ENCODE results near the gene LRRC8E. TPM values are rescaled to one million over a fixed set of nuclear protein-coding genes. Genes with fewer than 3 reads are reported as not detected.

Gene LRRC8E
- total RNA-seq, 2 donors from 2014 or later: 2.6 to 3.4 TPM

DNA sequence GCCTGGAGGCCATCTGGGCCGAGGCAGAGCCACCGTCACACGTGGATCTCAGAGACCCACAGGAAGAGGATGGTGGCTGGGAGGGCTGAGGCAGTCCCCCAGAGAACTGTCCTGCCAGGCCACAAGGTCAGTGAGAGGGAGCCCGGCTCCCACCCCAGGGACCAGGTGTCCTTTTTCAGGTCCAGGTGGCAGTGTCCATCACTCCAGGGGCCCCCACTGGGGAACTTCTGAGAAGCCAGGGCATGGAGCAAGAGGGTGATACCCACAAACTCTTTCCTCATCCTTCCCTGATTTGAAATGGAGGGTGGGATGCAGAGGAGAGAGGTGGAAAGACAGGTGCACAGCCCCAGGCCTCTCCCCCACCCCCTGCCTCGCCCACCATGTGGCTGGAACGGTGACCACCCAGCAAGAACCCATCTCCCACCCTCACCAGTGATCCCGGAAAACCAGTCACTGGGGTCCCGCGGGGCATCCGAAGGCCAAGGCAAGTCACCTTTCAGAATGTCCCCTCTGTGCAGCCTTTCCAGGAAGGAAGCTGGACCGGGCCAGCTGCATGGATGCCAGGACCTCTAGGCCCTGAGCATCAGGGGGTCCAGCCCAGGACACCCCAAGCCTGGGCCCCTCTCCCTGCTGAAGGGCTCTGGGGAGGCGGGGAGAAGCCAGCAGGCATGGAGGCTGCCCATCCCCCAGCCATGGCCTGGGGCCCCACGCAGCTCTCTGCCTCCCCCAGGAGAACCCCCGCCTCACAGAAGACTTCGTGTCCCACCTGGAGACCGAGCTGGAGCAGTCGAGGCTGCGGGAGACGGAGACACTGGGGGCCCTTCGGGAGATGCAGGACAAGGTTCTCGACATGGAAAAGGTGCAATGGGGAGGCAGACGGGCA, 28.2 kb upstream of the LRRC8E start:
- ATAC-seq (no peak), DNase-seq (no peak)
- H3K36me3 ChIP-seq (replicated peaks in 1 of 2; ENCODE audit: insufficient read depth in 1 of 2, low read depth in 2 of 2): no peaks in the 10 kb centered on the region
- no peaks in the 10 kb centered on the region for H3K9me3 ChIP-seq
- H3K27me3 ChIP-seq: no peaks in the 10 kb centered on the region
- H3K4me3 ChIP-seq: no peak overlapping the region
- peaks cover 10% of the 10 kb centered on the region for H3K4me1 ChIP-seq
- H3K27ac ChIP-seq: no peak overlapping the region
- intact Hi-C loops (cut with DNase I): loop anchor here (10.0 kb wide), 1 partner anchor 45 kb away; the partner anchor contains the start of gene MAP2K7
- 88 to 93% methylated on average over 10 to 20 of the region's 22 CpGs for WGBS, 2 donors
- TF ChIP-seq CTCF (IDR thresholded peaks at IDR 0.05): no peak
- no peak for TF ChIP-seq POLR2A (IDR thresholded peaks at IDR 0.05)

DNA sequence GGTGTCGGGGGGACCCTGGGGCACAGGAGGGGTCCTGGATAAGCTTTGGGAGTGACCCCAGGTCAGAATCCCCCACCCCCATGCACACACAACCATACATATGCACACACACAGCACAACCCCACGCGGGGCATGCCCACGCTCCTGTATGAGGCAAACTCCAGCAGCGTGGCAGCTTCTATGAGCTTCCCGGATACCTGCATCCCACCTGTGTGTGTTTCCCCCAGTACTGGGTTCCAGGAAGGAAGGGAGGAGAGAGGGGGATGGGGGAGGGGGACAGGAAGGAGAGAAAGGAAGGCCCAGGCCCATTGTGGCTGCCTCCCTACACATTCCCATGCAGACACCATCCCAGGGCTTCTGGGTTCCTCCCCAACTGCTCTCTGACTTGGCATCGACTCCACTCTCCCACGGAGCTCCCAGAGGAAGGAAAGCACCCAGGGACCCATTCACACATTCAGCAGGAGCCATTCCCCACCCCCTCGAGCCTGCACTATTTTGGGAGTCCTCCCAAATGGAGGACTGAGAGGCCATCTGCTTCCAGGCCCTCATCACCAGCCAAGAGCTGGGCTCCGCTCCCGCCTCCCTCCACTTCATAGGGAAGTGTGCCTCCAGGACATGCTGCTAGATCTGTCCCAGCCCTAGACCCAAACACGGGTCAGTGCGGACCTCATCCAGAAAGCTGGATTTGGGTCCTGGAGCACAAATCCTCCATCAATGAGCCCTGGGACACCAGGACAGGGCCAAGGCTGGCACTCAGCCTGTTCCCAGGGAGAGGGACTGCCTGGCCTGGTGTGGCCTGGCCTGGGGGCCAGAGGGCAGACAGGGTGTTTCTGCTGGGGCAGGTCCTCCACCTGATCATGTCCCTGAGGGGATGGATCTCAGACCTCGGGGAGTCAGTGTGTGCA, 27.3 kb upstream of the LRRC8E start:
- DNase-seq (no peak), ATAC-seq (no peak)
- TF ChIP-seq POLR2A (IDR thresholded peaks at IDR 0.05) (no peak), CTCF (IDR thresholded peaks at IDR 0.05) (no peak)
- intact Hi-C loops (cut with DNase I): no loop called here
- H3K36me3 ChIP-seq (replicated peaks in 1 of 2; ENCODE audit: insufficient read depth in 1 of 2, low read depth in 2 of 2): no peaks in the 10 kb centered on the region
- WGBS, 2 donors: 84 to 86% methylated on average over 7 to 12 of the region's 14 CpGs
- H3K4me1 ChIP-seq: peaks cover 10% of the 10 kb centered on the region
- H3K9me3 ChIP-seq: no peaks in the 10 kb centered on the region
- H3K27ac ChIP-seq: no peak overlapping the region
- H3K4me3 ChIP-seq: no peak overlapping the region
- H3K27me3 ChIP-seq: no peaks in the 10 kb centered on the region

GRCh38 chr19:7861619-7862412, 26.5 kb upstream of the LRRC8E start:
- 52% methylated on average over 43 of the region's 63 CpGs; no CpG with 5 or more reads in 1 of the 2 donors for WGBS, 2 donors
- Histone ChIP-seq H3K36me3 (replicated peaks in 1 of 2; ENCODE audit: insufficient read depth in 1 of 2, low read depth in 2 of 2) (no peaks in the 10 kb centered on the region), H3K9me3 (no peaks in the 10 kb centered on the region), H3K27me3 (no peaks in the 10 kb centered on the region), H3K4me1 (peaks cover 10% of the 10 kb centered on the region), H3K27ac (no peak overlapping the region), H3K4me3 (no peak overlapping the region)
- no peak for TF ChIP-seq POLR2A (IDR thresholded peaks at IDR 0.05)
- no peak for TF ChIP-seq CTCF (IDR thresholded peaks at IDR 0.05)
- ATAC-seq: no peak
- no peak for DNase-seq
- intact Hi-C loops (cut with DNase I): no loop called here

GRCh38 chr19:7862413-7862951, 25.8 kb upstream of the LRRC8E start:
- no peak overlapping the region for H3K4me3 ChIP-seq
- TF ChIP-seq CTCF (IDR thresholded peaks at IDR 0.05) (no peak), POLR2A (IDR thresholded peaks at IDR 0.05) (no peak)

More at GRCh38 chr19:7862413-7862951, 25.8 kb upstream of the LRRC8E start:
- ATAC-seq (peak; percentile 34), DNase-seq (peak; percentile 43 to 54 (median 52))
- no peaks in the 10 kb centered on the region for H3K9me3 ChIP-seq
- intact Hi-C loops (cut with DNase I): no loop called here
- no peak overlapping the region for H3K27ac ChIP-seq
- H3K27me3 ChIP-seq: no peaks in the 10 kb centered on the region
- 40 to 42% methylated on average over 7 to 22 of the region's 67 CpGs for WGBS, 2 donors
- no peaks in the 10 kb centered on the region for H3K36me3 ChIP-seq (replicated peaks in 1 of 2; ENCODE audit: insufficient read depth in 1 of 2, low read depth in 2 of 2)
- peaks cover 10% of the 10 kb centered on the region for H3K4me1 ChIP-seq

All from body of pancreas (tissue), 4 donors.